Measurements from ENCODE around the gene NSFL1C. TPM values are rescaled to one million over a fixed set of nuclear protein-coding genes. Genes with fewer than 3 reads are reported as not detected.

NSFL1C gene
- total RNA-seq, 1 donor from 2014 or later, result 88.7 TPM

DNA sequence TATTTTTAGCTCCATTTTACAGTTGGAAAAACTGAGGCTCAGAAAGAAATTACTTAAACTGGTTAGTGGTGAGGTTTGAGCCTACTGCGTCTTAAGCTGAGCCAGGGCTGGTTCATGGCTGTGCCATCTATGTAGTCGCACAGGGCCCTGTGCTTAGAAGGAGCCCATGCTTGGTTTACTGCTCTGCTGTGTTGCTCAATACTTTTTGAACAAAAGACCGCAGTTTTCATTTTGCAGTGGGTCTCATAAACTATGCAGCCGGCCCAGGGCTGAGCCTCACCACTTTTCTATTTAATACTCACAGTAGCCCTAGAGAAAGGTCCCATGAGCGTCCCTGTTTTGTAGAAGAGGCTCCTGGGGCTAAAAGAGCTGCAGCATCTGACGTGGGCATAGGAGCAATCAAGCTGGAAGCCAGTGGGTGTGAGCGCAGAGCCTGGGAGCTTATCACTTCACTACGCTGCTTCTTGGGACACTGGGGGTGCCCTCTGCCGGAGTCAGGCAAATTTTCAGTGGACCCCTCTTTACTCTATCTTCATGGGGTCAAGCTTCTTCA lies 24.1 kb upstream of the NSFL1C start:
- DNase-seq (ENCODE audit: low spot score, unreplicated experiment), result no peak
- no peak overlapping the region for H3K27ac Mint-ChIP-seq
- H3K36me3 Mint-ChIP-seq (ENCODE audit: insufficient read depth), result no peaks in the 10 kb centered on the region
- H3K9me3 Mint-ChIP-seq (ENCODE audit: low read depth), result peaks cover 2% of the 10 kb centered on the region
- H3K27me3 Mint-ChIP-seq, result peaks cover 30% of the 10 kb centered on the region
- no peak overlapping the region for H3K4me3 Mint-ChIP-seq (ENCODE audit: low read depth)
- H3K4me1 Mint-ChIP-seq (ENCODE audit: low read depth), result peaks cover 5% of the 10 kb centered on the region
- TF ChIP-seq, protein P1, sequence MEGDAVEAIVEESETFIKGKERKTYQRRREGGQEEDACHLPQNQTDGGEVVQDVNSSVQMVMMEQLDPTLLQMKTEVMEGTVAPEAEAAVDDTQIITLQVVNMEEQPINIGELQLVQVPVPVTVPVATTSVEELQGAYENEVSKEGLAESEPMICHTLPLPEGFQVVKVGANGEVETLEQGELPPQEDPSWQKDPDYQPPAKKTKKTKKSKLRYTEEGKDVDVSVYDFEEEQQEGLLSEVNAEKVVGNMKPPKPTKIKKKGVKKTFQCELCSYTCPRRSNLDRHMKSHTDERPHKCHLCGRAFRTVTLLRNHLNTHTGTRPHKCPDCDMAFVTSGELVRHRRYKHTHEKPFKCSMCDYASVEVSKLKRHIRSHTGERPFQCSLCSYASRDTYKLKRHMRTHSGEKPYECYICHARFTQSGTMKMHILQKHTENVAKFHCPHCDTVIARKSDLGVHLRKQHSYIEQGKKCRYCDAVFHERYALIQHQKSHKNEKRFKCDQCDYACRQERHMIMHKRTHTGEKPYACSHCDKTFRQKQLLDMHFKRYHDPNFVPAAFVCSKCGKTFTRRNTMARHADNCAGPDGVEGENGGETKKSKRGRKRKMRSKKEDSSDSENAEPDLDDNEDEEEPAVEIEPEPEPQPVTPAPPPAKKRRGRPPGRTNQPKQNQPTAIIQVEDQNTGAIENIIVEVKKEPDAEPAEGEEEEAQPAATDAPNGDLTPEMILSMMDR (IDR thresholded peaks at IDR 0.05; ENCODE audit: unreplicated experiment), result no peak

DNA sequence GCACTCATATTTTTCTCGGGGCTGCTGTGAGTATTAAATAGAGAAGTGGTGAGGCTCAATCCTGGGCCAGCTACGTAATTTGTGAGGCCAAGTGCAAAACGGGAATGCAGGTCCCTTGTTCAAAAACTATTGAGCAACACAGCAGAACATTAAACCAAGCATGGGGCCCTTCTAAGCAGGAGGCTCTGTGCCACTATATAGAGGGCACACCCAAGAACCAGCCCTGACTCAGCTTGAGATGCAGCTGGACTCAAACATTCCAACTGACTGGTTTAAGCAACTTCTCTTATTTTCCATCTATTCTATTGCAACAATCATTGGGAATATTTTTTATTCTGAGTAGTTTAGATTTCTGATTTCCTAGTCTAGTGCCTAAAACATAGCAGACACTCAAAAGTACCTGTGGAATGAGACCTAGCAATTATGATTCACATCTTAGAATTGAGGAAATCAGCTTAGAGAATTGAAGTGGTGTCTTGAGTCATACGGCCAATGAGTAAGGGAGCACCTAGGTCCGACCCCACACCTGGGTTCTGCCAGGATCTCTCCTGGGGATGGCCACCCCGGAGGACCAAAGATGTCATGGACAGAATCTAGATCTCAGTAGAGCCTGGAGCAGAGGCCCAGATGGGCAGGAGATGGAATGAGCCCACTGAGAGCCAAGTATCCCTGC lies 23.3 kb upstream of the NSFL1C start:
- TF ChIP-seq, protein P1 (IDR thresholded peaks at IDR 0.05; ENCODE audit: unreplicated experiment), result no peak
- Mint-ChIP-seq H3K27me3 (peaks cover 25% of the 10 kb centered on the region), H3K9me3 (ENCODE audit: low read depth) (peaks cover 2% of the 10 kb centered on the region), H3K4me3 (ENCODE audit: low read depth) (no peak overlapping the region), H3K27ac (no peak overlapping the region), H3K36me3 (ENCODE audit: insufficient read depth) (no peaks in the 10 kb centered on the region), H3K4me1 (ENCODE audit: low read depth) (peaks cover 8% of the 10 kb centered on the region)
- no peak for DNase-seq (ENCODE audit: low spot score, unreplicated experiment)

DNA sequence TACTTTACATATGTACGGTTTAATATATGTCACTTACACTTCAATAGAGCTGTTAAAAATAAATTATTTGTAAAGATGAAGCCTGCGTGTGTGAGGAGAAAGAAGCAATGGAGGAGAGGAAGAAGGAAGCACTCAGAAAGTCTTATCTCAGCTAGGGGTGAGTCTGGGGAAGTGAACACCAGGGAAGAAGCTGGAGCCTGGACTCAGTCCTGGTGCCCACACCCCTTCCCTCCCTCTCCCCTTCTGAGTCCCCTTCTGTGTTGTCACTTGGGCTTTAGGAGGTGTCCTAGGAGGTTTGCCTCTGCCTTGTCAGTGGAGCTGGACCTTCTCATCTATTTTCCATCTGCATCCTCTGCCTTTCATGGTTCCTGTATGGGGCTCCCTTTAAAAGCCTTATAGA lies 22.7 kb upstream of the NSFL1C start:
- H3K4me3 Mint-ChIP-seq (ENCODE audit: low read depth), result no peak overlapping the region
- H3K4me1 Mint-ChIP-seq (ENCODE audit: low read depth), result peaks cover 12% of the 10 kb centered on the region
- no peak for DNase-seq (ENCODE audit: low spot score, unreplicated experiment)
- no peak overlapping the region for H3K27ac Mint-ChIP-seq
- TF ChIP-seq, protein P1 (IDR thresholded peaks at IDR 0.05; ENCODE audit: unreplicated experiment), result no peak
- H3K36me3 Mint-ChIP-seq (ENCODE audit: insufficient read depth), result no peaks in the 10 kb centered on the region
- peaks cover 27% of the 10 kb centered on the region for H3K27me3 Mint-ChIP-seq
- H3K9me3 Mint-ChIP-seq (ENCODE audit: low read depth), result peaks cover 2% of the 10 kb centered on the region

DNA sequence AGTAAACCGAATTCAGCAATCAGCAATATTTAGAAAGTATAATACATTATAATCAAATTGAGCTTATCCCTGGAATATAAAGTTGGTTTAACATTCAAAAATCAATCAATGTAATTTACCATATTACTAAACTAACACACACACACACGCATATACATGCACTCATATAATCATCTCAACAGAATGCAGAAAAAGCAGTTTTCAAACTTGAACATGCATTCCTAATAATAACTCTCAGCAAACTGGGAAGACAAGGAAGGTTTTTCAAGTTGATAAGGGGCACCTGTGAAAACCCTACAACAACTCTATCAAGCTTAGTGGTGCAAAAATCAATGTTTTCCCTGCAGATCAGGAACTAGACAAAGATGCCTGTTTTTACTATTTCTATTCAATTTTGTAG lies 19.9 kb upstream of the NSFL1C start:
- H3K36me3 Mint-ChIP-seq (ENCODE audit: insufficient read depth), result no peaks in the 10 kb centered on the region
- no peaks in the 10 kb centered on the region for H3K9me3 Mint-ChIP-seq (ENCODE audit: low read depth)
- H3K27me3 Mint-ChIP-seq, result peaks cover 24% of the 10 kb centered on the region
- TF ChIP-seq, protein P1 (IDR thresholded peaks at IDR 0.05; ENCODE audit: unreplicated experiment), result no peak
- H3K4me1 Mint-ChIP-seq (ENCODE audit: low read depth), result peaks cover 16% of the 10 kb centered on the region
- no peak overlapping the region for H3K4me3 Mint-ChIP-seq (ENCODE audit: low read depth)
- H3K27ac Mint-ChIP-seq, result no peak overlapping the region
- DNase-seq (ENCODE audit: low spot score, unreplicated experiment), result no peak

DNA sequence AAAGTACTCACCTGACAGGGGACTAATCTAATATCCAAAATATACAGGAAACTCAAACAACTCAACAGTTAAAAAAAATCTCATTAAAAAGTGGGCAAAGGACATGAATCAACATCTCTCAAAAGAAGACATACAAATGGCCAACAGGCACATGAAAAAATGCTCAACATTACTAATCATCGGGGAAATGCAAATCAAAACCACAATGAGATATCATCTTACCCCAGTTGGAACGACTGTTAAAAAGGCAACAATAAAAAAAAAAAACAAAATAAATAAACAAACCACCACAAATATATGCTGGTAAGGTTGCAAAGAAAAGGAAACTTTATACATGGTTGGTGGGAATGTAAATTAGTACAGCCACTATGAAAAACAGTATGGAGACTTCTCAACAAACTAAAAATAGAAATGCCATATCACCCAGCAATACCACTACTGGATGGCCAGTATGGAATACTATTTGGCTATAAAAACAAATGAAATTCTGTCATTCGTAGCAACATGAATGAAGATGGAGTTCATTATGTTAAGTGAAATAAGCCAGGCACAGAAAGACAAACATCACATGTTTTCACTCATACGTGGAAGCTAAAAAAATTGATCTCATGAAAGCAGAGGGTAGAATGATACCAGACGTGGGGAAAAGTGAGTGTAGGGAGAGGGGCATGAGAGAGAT lies 17.9 kb upstream of the NSFL1C start:
- peaks cover 16% of the 10 kb centered on the region for H3K4me1 Mint-ChIP-seq (ENCODE audit: low read depth)
- DNase-seq (ENCODE audit: low spot score, unreplicated experiment), result no peak
- no peak overlapping the region for H3K27ac Mint-ChIP-seq
- H3K27me3 Mint-ChIP-seq, result peaks cover 21% of the 10 kb centered on the region
- no peak overlapping the region for H3K4me3 Mint-ChIP-seq (ENCODE audit: low read depth)
- H3K36me3 Mint-ChIP-seq (ENCODE audit: insufficient read depth), result no peaks in the 10 kb centered on the region
- TF ChIP-seq, protein P1 (IDR thresholded peaks at IDR 0.05; ENCODE audit: unreplicated experiment), result no peak
- H3K9me3 Mint-ChIP-seq (ENCODE audit: low read depth), result no peaks in the 10 kb centered on the region
